Measurements from ENCODE around the gene CD244.

CD244 gene

GRCh38 chr1:160858507-160858906 is 4.2 kb downstream of the CD244 start:
- H3K4me3 ChIP-seq (ENCODE audit: low read length) = no peak overlapping the region
- H3K9me3 ChIP-seq (ENCODE audit: control insufficient read depth, low read length) = no peaks in the 10 kb centered on the region

GRCh38 chr1:160858097-160858496 is 4.6 kb downstream of the CD244 start:
- Histone ChIP-seq H3K4me1 (ENCODE audit: control insufficient read depth, insufficient read depth, low read length) (peaks cover 6% of the 10 kb centered on the region), H3K9ac (ENCODE audit: low read length) (no peak overlapping the region), H3K36me3 (ENCODE audit: control insufficient read depth, insufficient read depth, low read length) (no peaks in the 10 kb centered on the region), H3K27me3 (ENCODE audit: control insufficient read depth, insufficient read depth, low read length) (no peaks in the 10 kb centered on the region), H3K9me3 (ENCODE audit: control insufficient read depth, low read length) (no peaks in the 10 kb centered on the region), H3K4me3 (ENCODE audit: low read length) (no peak overlapping the region)

More at GRCh38 chr1:160858507-160858906, 4.2 kb downstream of the CD244 start:
- Histone ChIP-seq H3K9ac (ENCODE audit: low read length) (no peak overlapping the region), H3K4me1 (ENCODE audit: control insufficient read depth, insufficient read depth, low read length) (peaks cover 6% of the 10 kb centered on the region), H3K36me3 (ENCODE audit: control insufficient read depth, insufficient read depth, low read length) (no peaks in the 10 kb centered on the region), H3K27me3 (ENCODE audit: control insufficient read depth, insufficient read depth, low read length) (no peaks in the 10 kb centered on the region)

- Histone ChIP-seq H3K9ac (ENCODE audit: low read length) (no peak overlapping the region), H3K9me3 (ENCODE audit: control insufficient read depth, low read length) (no peaks in the 10 kb centered on the region), H3K4me3 (ENCODE audit: low read length) (no peak overlapping the region), H3K27me3 (ENCODE audit: control insufficient read depth, insufficient read depth, low read length) (no peaks in the 10 kb centered on the region), H3K4me1 (ENCODE audit: control insufficient read depth, insufficient read depth, low read length) (peaks cover 6% of the 10 kb centered on the region), H3K36me3 (ENCODE audit: control insufficient read depth, insufficient read depth, low read length) (no peaks in the 10 kb centered on the region)
These were observed 7.3 kb downstream of the CD244 start for GRCh38 chr1:160855181-160855981.

GRCh38 chr1:160853754-160854153 is 8.9 kb downstream of the CD244 start:
- H3K36me3 ChIP-seq (ENCODE audit: control insufficient read depth, insufficient read depth, low read length) = no peaks in the 10 kb centered on the region
- no peaks in the 10 kb centered on the region for H3K9me3 ChIP-seq (ENCODE audit: control insufficient read depth, low read length)
- no peak overlapping the region for H3K4me3 ChIP-seq (ENCODE audit: low read length)
- H3K27me3 ChIP-seq (ENCODE audit: control insufficient read depth, insufficient read depth, low read length) = no peaks in the 10 kb centered on the region
- peaks cover 6% of the 10 kb centered on the region for H3K4me1 ChIP-seq (ENCODE audit: control insufficient read depth, insufficient read depth, low read length)
- no peak overlapping the region for H3K9ac ChIP-seq (ENCODE audit: low read length)

GRCh38 chr1:160853014-160853413 is 9.7 kb downstream of the CD244 start:
- Histone ChIP-seq H3K36me3 (ENCODE audit: control insufficient read depth, insufficient read depth, low read length) (no peaks in the 10 kb centered on the region), H3K27me3 (ENCODE audit: control insufficient read depth, insufficient read depth, low read length) (no peaks in the 10 kb centered on the region), H3K9me3 (ENCODE audit: control insufficient read depth, low read length) (no peaks in the 10 kb centered on the region), H3K4me1 (ENCODE audit: control insufficient read depth, insufficient read depth, low read length) (peaks cover under 1% of the 10 kb centered on the region), H3K9ac (ENCODE audit: low read length) (no peak overlapping the region), H3K4me3 (ENCODE audit: low read length) (no peak overlapping the region)

- no peaks in the 10 kb centered on the region for H3K36me3 ChIP-seq (ENCODE audit: control insufficient read depth, insufficient read depth, low read length)
- H3K4me1 ChIP-seq (ENCODE audit: control insufficient read depth, insufficient read depth, low read length) = no peaks in the 10 kb centered on the region
- H3K27me3 ChIP-seq (ENCODE audit: control insufficient read depth, insufficient read depth, low read length) = no peaks in the 10 kb centered on the region
- H3K4me3 ChIP-seq (ENCODE audit: low read length) = no peak overlapping the region
- no peaks in the 10 kb centered on the region for H3K9me3 ChIP-seq (ENCODE audit: control insufficient read depth, low read length)
- H3K9ac ChIP-seq (ENCODE audit: low read length) = no peak overlapping the region
These were observed 11.7 kb downstream of the CD244 start for GRCh38 chr1:160850993-160851392.

- Histone ChIP-seq H3K27me3 (ENCODE audit: control insufficient read depth, insufficient read depth, low read length) (no peaks in the 10 kb centered on the region), H3K4me3 (ENCODE audit: low read length) (no peak overlapping the region), H3K4me1 (ENCODE audit: control insufficient read depth, insufficient read depth, low read length) (no peaks in the 10 kb centered on the region), H3K36me3 (ENCODE audit: control insufficient read depth, insufficient read depth, low read length) (no peaks in the 10 kb centered on the region), H3K9me3 (ENCODE audit: control insufficient read depth, low read length) (no peaks in the 10 kb centered on the region), H3K9ac (ENCODE audit: low read length) (no peak overlapping the region)
These were observed 12.1 kb downstream of the CD244 start for GRCh38 chr1:160850541-160850940.

GRCh38 chr1:160846281-160846680 is 16.4 kb downstream of the CD244 start:
- Histone ChIP-seq H3K4me3 (ENCODE audit: low read length) (no peak overlapping the region), H3K9me3 (ENCODE audit: control insufficient read depth, low read length) (no peaks in the 10 kb centered on the region), H3K4me1 (ENCODE audit: control insufficient read depth, insufficient read depth, low read length) (no peaks in the 10 kb centered on the region), H3K9ac (ENCODE audit: low read length) (no peak overlapping the region), H3K36me3 (ENCODE audit: control insufficient read depth, insufficient read depth, low read length) (no peaks in the 10 kb centered on the region), H3K27me3 (ENCODE audit: control insufficient read depth, insufficient read depth, low read length) (no peaks in the 10 kb centered on the region)

GRCh38 chr1:160844447-160845232 is 18.0 kb downstream of the CD244 start:
- no peaks in the 10 kb centered on the region for H3K36me3 ChIP-seq (ENCODE audit: control insufficient read depth, insufficient read depth, low read length)
- no peaks in the 10 kb centered on the region for H3K4me1 ChIP-seq (ENCODE audit: control insufficient read depth, insufficient read depth, low read length)
- H3K4me3 ChIP-seq (ENCODE audit: low read length) = no peak overlapping the region
- no peaks in the 10 kb centered on the region for H3K9me3 ChIP-seq (ENCODE audit: control insufficient read depth, low read length)
- no peaks in the 10 kb centered on the region for H3K27me3 ChIP-seq (ENCODE audit: control insufficient read depth, insufficient read depth, low read length)
- no peak overlapping the region for H3K9ac ChIP-seq (ENCODE audit: low read length)

- Histone ChIP-seq H3K9me3 (ENCODE audit: control insufficient read depth, low read length) (no peaks in the 10 kb centered on the region), H3K9ac (ENCODE audit: low read length) (no peak overlapping the region), H3K4me1 (ENCODE audit: control insufficient read depth, insufficient read depth, low read length) (no peaks in the 10 kb centered on the region), H3K4me3 (ENCODE audit: low read length) (no peak overlapping the region), H3K27me3 (ENCODE audit: control insufficient read depth, insufficient read depth, low read length) (no peaks in the 10 kb centered on the region), H3K36me3 (ENCODE audit: control insufficient read depth, insufficient read depth, low read length) (no peaks in the 10 kb centered on the region)
These were observed 21.6 kb downstream of the CD244 start for GRCh38 chr1:160841079-160841478.

GRCh38 chr1:160839746-160840145 is 22.9 kb downstream of the CD244 start:
- Histone ChIP-seq H3K9ac (ENCODE audit: low read length) (no peak overlapping the region), H3K4me1 (ENCODE audit: control insufficient read depth, insufficient read depth, low read length) (no peaks in the 10 kb centered on the region), H3K4me3 (ENCODE audit: low read length) (no peak overlapping the region), H3K27me3 (ENCODE audit: control insufficient read depth, insufficient read depth, low read length) (no peaks in the 10 kb centered on the region), H3K9me3 (ENCODE audit: control insufficient read depth, low read length) (no peaks in the 10 kb centered on the region), H3K36me3 (ENCODE audit: control insufficient read depth, insufficient read depth, low read length) (no peaks in the 10 kb centered on the region)

GRCh38 chr1:160838888-160839287 is 23.8 kb downstream of the CD244 start:
- Histone ChIP-seq H3K9me3 (ENCODE audit: control insufficient read depth, low read length) (no peaks in the 10 kb centered on the region), H3K9ac (ENCODE audit: low read length) (no peak overlapping the region), H3K4me3 (ENCODE audit: low read length) (no peak overlapping the region), H3K4me1 (ENCODE audit: control insufficient read depth, insufficient read depth, low read length) (no peaks in the 10 kb centered on the region), H3K27me3 (ENCODE audit: control insufficient read depth, insufficient read depth, low read length) (no peaks in the 10 kb centered on the region), H3K36me3 (ENCODE audit: control insufficient read depth, insufficient read depth, low read length) (no peaks in the 10 kb centered on the region)

All from mucosa of stomach (tissue), 1 donor.